Measurements from ENCODE around the gene KRAS.

KRAS gene

GRCh38 chr12:25266497-25266896 lies 15.8 kb upstream of the KRAS start:
- no peak for DNase-seq (ENCODE audit: low spot score)
- TF ChIP-seq CTCF (IDR thresholded peaks at IDR 0.05; ENCODE audit: extremely low read depth, missing control alignments) = no peak

GRCh38 chr12:25264862-25265261 lies 14.1 kb upstream of the KRAS start:
- no peak for TF ChIP-seq CTCF (IDR thresholded peaks at IDR 0.05; ENCODE audit: extremely low read depth, missing control alignments)
- DNase-seq (ENCODE audit: low spot score) = no peak

GRCh38 chr12:25264114-25264513 lies 13.4 kb upstream of the KRAS start:
- no peak for DNase-seq (ENCODE audit: low spot score)
- TF ChIP-seq CTCF (IDR thresholded peaks at IDR 0.05; ENCODE audit: extremely low read depth, missing control alignments) = no peak

- no peak for DNase-seq (ENCODE audit: low spot score)
- no peak for TF ChIP-seq CTCF (IDR thresholded peaks at IDR 0.05; ENCODE audit: extremely low read depth, missing control alignments)
Observed at GRCh38 chr12:25263594-25263993, 12.9 kb upstream of the KRAS start.

- no peak for DNase-seq (ENCODE audit: low spot score)
- no peak for TF ChIP-seq CTCF (IDR thresholded peaks at IDR 0.05; ENCODE audit: extremely low read depth, missing control alignments)
Observed at GRCh38 chr12:25262389-25263074, 11.8 kb upstream of the KRAS start.

GRCh38 chr12:25257590-25258324 lies 7.0 kb upstream of the KRAS start:
- no peak for DNase-seq (ENCODE audit: low spot score)
- TF ChIP-seq CTCF (IDR thresholded peaks at IDR 0.05; ENCODE audit: extremely low read depth, missing control alignments) = no peak

- no peak for DNase-seq (ENCODE audit: low spot score)
- TF ChIP-seq CTCF (IDR thresholded peaks at IDR 0.05; ENCODE audit: extremely low read depth, missing control alignments) = no peak
Observed at GRCh38 chr12:25256826-25257225, 6.1 kb upstream of the KRAS start.
